GM23338 (cell line): ENCODE measurements around the gene SYNE3. TPM values are rescaled to one million over a fixed set of nuclear protein-coding genes. Genes with fewer than 3 reads are reported as not detected.
A peak's percentile ranks its signal among the peaks of the same experiment; 100 is the strongest.

Experiments used
- ATAC-seq: fragments of 200-7000 bp; cut with Tn5 transposase; 3 replicates; pipeline ENCODE4 v1.9.1; 2020
- DNase-seq: peaks from one replicate; pipeline ENCODE4 v3.0.0-alpha.2; 2015; ENCODE audit warnings: low spot score
- H2AFZ ChIP-seq: fragments of 200-600 bp; sonication (generic); 2 replicates; pipeline ENCODE4 v1.8.0; 2016; ENCODE audit warnings: antibody characterized with exemption, mild to moderate bottlenecking, moderate library complexity
- H3F3A ChIP-seq: fragments of 200-600 bp; sonication (generic); replicated peaks from 2 replicates; pipeline ENCODE4 v1.8.0; 2017; ENCODE audit warnings: antibody characterized with exemption, mixed run types, low read depth
- H3K27ac ChIP-seq: fragments of 200-600 bp; sonication (generic); 2 replicates; pipeline ENCODE4 v1.6.1; 2016; ENCODE audit warnings: low read depth
- H3K27me3 ChIP-seq: fragments of 200-600 bp; sonication (generic); 2 replicates; pipeline ENCODE4 v1.8.0; 2016; ENCODE audit warnings: mild to moderate bottlenecking, mixed run types, moderate library complexity; ENCODE audit not compliant: insufficient read depth
- H3K36me3 ChIP-seq: fragments of 200-600 bp; sonication (generic); 2 replicates; pipeline ENCODE4 v1.8.0; 2016; ENCODE audit warnings: mild to moderate bottlenecking; ENCODE audit not compliant: insufficient read depth
- H3K4me1 ChIP-seq: fragments of 200-600 bp; sonication (generic); 2 replicates; pipeline ENCODE4 v1.8.0; 2016; ENCODE audit warnings: mild to moderate bottlenecking, moderate library complexity; ENCODE audit not compliant: insufficient read depth
- H3K4me2 ChIP-seq: fragments of 200-600 bp; sonication (generic); 2 replicates; pipeline ENCODE4 v1.7.1; 2017; ENCODE audit warnings: mixed run types
- H3K4me3 ChIP-seq: fragments of 200-600 bp; sonication (generic); 2 replicates; pipeline ENCODE4 v1.6.1; 2016; ENCODE audit warnings: mixed run types
- H3K79me2 ChIP-seq: fragments of 200-600 bp; sonication (generic); replicated peaks from 2 replicates; pipeline ENCODE4 v1.8.0; 2017; ENCODE audit warnings: mild to moderate bottlenecking; ENCODE audit not compliant: insufficient read depth
- H3K9me2 ChIP-seq: fragments of 200-600 bp; sonication (generic); 2 replicates; pipeline ENCODE4 v1.8.0; 2017; ENCODE audit not compliant: insufficient read depth
- H4K20me1 ChIP-seq: fragments of 200-600 bp; sonication (generic); replicated peaks from 2 replicates; pipeline ENCODE4 v1.8.0; 2017; ENCODE audit warnings: mild to moderate bottlenecking; ENCODE audit not compliant: insufficient read depth
- H3K27ac Mint-ChIP-seq: 2 replicates; pipeline ENCODE4 v1.8.0; 2020; ENCODE audit warnings: inconsistent platforms, mild to moderate bottlenecking, moderate library complexity, mixed read lengths
- H3K27me3 Mint-ChIP-seq: 3 replicates; pipeline ENCODE4 v1.8.0; 2022; ENCODE audit warnings: low read depth, mild to moderate bottlenecking, moderate library complexity, mixed read lengths, inconsistent platforms; ENCODE audit not compliant: insufficient read depth, poor library complexity
- H3K36me3 Mint-ChIP-seq: 3 replicates; pipeline ENCODE4 v1.8.0; 2021; ENCODE audit warnings: low read depth, mild to moderate bottlenecking, inconsistent platforms, moderate library complexity, mixed read lengths
- H3K4me1 Mint-ChIP-seq: 3 replicates; pipeline ENCODE4 v1.8.0; 2020; ENCODE audit warnings: mild to moderate bottlenecking, inconsistent platforms, mixed read lengths
- H3K4me3 Mint-ChIP-seq: 3 replicates; pipeline ENCODE4 v1.8.0; 2021; ENCODE audit warnings: moderate library complexity, mild to moderate bottlenecking, inconsistent platforms, mixed read lengths
- H3K9me3 Mint-ChIP-seq: 3 replicates; pipeline ENCODE4 v1.8.0; 2020; ENCODE audit warnings: moderate library complexity, mild to moderate bottlenecking, inconsistent platforms, mixed read lengths
- CREB1 ChIP-seq: fragments of 250-450 bp; sonication (Bioruptor Pico); IDR thresholded peaks from 2 replicates; pipeline ENCODE4 v1.5.0; 2020; ENCODE audit warnings: low read depth, mild to moderate bottlenecking, moderate library complexity
- EZH2phosphoT487 ChIP-seq: fragments of 200-600 bp; sonication (generic); IDR thresholded peaks from one replicate; pipeline ENCODE4 v1.8.1; 2018; ENCODE audit warnings: antibody characterized with exemption; ENCODE audit not compliant: unreplicated experiment
- NANOG ChIP-seq: IDR thresholded peaks from 2 replicates; pipeline ENCODE4 v1.6.1; 2016; ENCODE audit warnings: antibody characterized with exemption, borderline replicate concordance
- POLR2AphosphoS5 ChIP-seq: IDR thresholded peaks from 2 replicates; pipeline ENCODE4 v1.6.1; 2016; ENCODE audit warnings: antibody characterized with exemption, low read depth
- ZNF114 ChIP-seq: fragments of 250-450 bp; sonication (Bioruptor Pico); IDR thresholded peaks from 2 replicates; pipeline ENCODE4 v1.5.0; 2020; ENCODE audit warnings: mild to moderate bottlenecking, moderate library complexity
- ZNF331 ChIP-seq: fragments of 250-450 bp; sonication (Bioruptor Pico); IDR thresholded peaks from 2 replicates; pipeline ENCODE4 v1.5.0; 2020; ENCODE audit warnings: low read depth, mild to moderate bottlenecking, moderate library complexity
- ZNF462 ChIP-seq: fragments of 250-450 bp; sonication (Bioruptor Pico); IDR thresholded peaks from 2 replicates; pipeline ENCODE4 v1.5.0; 2020; ENCODE audit warnings: mild to moderate bottlenecking, moderate library complexity
- polyA plus RNA-seq: library from polyadenylated mRNA; unstranded; fragments of >200 nt; fragmentation: Nextera tagmentation; extraction: Ambion mirVana; gene quantifications from 2 replicates; pipeline ENCODE4 v1.2.1, GENCODE V29; 2016
- total RNA-seq: library from RNA; depleted of rRNA; stranded (reverse); fragments of >200 nt; shearing (Covaris generic); gene quantifications from 2 replicates; pipeline ENCODE4 v1.2.3, GENCODE V29; 2014
- TF ChIP-seq, protein P1 (sequence below): IDR thresholded peaks from one replicate; pipeline ENCODE4 v1.6.1; 2018; ENCODE audit warnings: antibody characterized with exemption; ENCODE audit not compliant: unreplicated experiment
- TF ChIP-seq, protein P2 (sequence below): IDR thresholded peaks from 2 replicates; pipeline ENCODE4 v1.6.1; 2016; ENCODE audit warnings: antibody characterized with exemption
- TF ChIP-seq, protein P3 (sequence below), 2 experiments: fragments of 200-600 bp in 1 of 2; sonication (generic) in 1 of 2; conservative IDR thresholded peaks; 2 replicates each; pipeline versions ENCODE4 v1.5.1 to v1.6.1; 2016 to 2017; ENCODE audit warnings: antibody characterized with exemption in 2 of 2, low read depth in 2 of 2, mild to moderate bottlenecking in 2 of 2, moderate library complexity in 1 of 2

The SYNE3 gene
- total and polyA plus RNA-seq, 2 experiments from 2014 or later = 0.02 to 0.03 TPM

DNA sequence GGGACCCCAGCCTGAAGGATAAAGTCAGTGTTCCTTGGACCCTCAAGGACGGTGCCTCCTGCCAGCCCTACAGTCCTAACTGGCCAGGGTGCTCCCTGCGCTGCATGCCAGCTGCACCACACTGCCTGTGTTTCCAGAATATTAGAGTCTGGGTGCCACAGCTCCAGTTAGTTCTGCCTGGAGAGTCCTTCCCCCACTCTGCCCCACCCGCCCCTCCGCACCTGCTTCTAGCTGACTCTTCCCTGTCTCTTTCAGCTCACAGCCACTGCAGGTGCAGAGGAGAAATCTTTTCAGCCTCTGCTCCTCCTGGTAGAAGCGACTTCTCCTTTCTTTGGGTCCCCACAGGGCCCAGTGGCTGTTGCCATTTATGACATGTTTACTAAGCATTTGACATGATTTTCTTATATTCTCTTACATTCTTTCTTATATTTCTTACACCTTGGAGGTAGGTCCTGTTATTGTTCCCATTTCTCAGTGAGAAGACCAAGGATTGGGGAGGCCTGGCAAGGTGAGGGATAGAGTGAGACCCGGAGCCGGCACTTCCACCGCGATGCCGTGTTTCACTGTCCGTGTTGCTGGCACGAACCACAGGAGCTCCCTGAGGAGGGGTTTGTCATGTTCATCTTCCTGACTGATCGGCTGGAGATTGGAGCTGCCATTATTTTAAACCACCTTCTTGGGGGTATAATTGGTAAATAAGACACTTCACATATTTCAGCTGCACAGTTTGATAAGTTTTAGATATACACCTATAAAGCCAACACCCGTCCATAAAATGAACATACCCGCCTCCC, 29.4 kb downstream of the SYNE3 start (continued):
- TF ChIP-seq, protein P1, sequence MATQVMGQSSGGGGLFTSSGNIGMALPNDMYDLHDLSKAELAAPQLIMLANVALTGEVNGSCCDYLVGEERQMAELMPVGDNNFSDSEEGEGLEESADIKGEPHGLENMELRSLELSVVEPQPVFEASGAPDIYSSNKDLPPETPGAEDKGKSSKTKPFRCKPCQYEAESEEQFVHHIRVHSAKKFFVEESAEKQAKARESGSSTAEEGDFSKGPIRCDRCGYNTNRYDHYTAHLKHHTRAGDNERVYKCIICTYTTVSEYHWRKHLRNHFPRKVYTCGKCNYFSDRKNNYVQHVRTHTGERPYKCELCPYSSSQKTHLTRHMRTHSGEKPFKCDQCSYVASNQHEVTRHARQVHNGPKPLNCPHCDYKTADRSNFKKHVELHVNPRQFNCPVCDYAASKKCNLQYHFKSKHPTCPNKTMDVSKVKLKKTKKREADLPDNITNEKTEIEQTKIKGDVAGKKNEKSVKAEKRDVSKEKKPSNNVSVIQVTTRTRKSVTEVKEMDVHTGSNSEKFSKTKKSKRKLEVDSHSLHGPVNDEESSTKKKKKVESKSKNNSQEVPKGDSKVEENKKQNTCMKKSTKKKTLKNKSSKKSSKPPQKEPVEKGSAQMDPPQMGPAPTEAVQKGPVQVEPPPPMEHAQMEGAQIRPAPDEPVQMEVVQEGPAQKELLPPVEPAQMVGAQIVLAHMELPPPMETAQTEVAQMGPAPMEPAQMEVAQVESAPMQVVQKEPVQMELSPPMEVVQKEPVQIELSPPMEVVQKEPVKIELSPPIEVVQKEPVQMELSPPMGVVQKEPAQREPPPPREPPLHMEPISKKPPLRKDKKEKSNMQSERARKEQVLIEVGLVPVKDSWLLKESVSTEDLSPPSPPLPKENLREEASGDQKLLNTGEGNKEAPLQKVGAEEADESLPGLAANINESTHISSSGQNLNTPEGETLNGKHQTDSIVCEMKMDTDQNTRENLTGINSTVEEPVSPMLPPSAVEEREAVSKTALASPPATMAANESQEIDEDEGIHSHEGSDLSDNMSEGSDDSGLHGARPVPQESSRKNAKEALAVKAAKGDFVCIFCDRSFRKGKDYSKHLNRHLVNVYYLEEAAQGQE = no peak
- TF ChIP-seq, protein P2, sequence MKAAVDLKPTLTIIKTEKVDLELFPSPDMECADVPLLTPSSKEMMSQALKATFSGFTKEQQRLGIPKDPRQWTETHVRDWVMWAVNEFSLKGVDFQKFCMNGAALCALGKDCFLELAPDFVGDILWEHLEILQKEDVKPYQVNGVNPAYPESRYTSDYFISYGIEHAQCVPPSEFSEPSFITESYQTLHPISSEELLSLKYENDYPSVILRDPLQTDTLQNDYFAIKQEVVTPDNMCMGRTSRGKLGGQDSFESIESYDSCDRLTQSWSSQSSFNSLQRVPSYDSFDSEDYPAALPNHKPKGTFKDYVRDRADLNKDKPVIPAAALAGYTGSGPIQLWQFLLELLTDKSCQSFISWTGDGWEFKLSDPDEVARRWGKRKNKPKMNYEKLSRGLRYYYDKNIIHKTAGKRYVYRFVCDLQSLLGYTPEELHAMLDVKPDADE = no peak
- TF ChIP-seq CREB1 (CRISPR knock-in tag) (no peak), POLR2AphosphoS5 (no peak), ZNF331 (no peak), ZNF114 (CRISPR knock-in tag) (no peak), EZH2phosphoT487 (no peak), NANOG (no peak)
- TF ChIP-seq, protein P3, sequence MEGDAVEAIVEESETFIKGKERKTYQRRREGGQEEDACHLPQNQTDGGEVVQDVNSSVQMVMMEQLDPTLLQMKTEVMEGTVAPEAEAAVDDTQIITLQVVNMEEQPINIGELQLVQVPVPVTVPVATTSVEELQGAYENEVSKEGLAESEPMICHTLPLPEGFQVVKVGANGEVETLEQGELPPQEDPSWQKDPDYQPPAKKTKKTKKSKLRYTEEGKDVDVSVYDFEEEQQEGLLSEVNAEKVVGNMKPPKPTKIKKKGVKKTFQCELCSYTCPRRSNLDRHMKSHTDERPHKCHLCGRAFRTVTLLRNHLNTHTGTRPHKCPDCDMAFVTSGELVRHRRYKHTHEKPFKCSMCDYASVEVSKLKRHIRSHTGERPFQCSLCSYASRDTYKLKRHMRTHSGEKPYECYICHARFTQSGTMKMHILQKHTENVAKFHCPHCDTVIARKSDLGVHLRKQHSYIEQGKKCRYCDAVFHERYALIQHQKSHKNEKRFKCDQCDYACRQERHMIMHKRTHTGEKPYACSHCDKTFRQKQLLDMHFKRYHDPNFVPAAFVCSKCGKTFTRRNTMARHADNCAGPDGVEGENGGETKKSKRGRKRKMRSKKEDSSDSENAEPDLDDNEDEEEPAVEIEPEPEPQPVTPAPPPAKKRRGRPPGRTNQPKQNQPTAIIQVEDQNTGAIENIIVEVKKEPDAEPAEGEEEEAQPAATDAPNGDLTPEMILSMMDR (conservative IDR thresholded peaks at IDR 0.05; ENCODE audit: low read depth in 2 of 2) = no peak

- no peak overlapping the region for H3K27ac Mint-ChIP-seq
- H3K27me3 Mint-ChIP-seq = peaks cover 7% of the 10 kb centered on the region
- no peak overlapping the region for H3K4me3 Mint-ChIP-seq
- H3K36me3 Mint-ChIP-seq = no peaks in the 10 kb centered on the region
- no peaks in the 10 kb centered on the region; the same call in 1 of the 2 replicates for H3K4me1 ChIP-seq
- no peaks in the 10 kb centered on the region for H3K36me3 ChIP-seq
- DNase-seq = peak; percentile 53
- H3K27me3 ChIP-seq = no peaks in the 10 kb centered on the region
- TF ChIP-seq EZH2phosphoT487 = no peak
- 0 out of 2 replicates have a peak, but pooled peaks have one; percentile 25 for TF ChIP-seq ZNF462 (CRISPR knock-in tag)
- no peak for TF ChIP-seq ZNF331
- no peaks in the 10 kb centered on the region for H4K20me1 ChIP-seq
- peaks cover 24% of the 10 kb centered on the region for H3K4me1 Mint-ChIP-seq
- peak; percentile 73 for ATAC-seq
- no peak overlapping the region for H3K27ac ChIP-seq
- no peak overlapping the region for H3K4me2 ChIP-seq
- no peaks in the 10 kb centered on the region for H3F3A ChIP-seq
- no peaks in the 10 kb centered on the region for H3K9me3 Mint-ChIP-seq
- H3K4me3 ChIP-seq = no peak overlapping the region
- H2AFZ ChIP-seq = 0 out of 2 replicates have a peak overlapping the region, but pooled peaks have one; percentile 11
- no peaks in the 10 kb centered on the region for H3K9me2 ChIP-seq
- no peaks in the 10 kb centered on the region for H3K79me2 ChIP-seq
These were observed 31.1 kb downstream of the SYNE3 start for GRCh38 chr14:95485222-95485819.
